ENCODE results near the gene ZNF766.

DNA sequence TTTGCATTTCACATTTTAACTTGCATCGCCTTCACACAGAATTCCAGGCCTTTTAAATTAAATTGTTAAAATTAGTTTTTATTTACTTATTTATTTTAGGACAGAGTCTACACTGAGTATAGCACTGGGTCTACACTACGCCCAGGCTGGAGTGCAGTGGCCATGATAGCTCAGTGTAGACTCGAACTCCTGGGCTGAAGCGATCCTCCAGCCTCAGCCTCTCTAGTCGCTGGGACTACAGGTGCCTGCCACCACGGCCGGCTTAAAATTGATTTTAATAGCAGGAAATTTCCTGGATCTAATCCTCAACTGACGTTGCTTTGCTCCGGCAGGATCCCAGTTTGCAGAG, 66.4 kb downstream of the ZNF766 start:
- TF ChIP-seq, protein P1, sequence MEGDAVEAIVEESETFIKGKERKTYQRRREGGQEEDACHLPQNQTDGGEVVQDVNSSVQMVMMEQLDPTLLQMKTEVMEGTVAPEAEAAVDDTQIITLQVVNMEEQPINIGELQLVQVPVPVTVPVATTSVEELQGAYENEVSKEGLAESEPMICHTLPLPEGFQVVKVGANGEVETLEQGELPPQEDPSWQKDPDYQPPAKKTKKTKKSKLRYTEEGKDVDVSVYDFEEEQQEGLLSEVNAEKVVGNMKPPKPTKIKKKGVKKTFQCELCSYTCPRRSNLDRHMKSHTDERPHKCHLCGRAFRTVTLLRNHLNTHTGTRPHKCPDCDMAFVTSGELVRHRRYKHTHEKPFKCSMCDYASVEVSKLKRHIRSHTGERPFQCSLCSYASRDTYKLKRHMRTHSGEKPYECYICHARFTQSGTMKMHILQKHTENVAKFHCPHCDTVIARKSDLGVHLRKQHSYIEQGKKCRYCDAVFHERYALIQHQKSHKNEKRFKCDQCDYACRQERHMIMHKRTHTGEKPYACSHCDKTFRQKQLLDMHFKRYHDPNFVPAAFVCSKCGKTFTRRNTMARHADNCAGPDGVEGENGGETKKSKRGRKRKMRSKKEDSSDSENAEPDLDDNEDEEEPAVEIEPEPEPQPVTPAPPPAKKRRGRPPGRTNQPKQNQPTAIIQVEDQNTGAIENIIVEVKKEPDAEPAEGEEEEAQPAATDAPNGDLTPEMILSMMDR (IDR thresholded peaks at IDR 0.05), result no peak
- TF ChIP-seq POLR2AphosphoS5 (IDR thresholded peaks at IDR 0.05) (no peak), EP300 (IDR thresholded peaks at IDR 0.05; ENCODE audit: low read depth) (no peak), POLR2A (IDR thresholded peaks at IDR 0.05) (no peak)
